Neuronal stem cell (in vitro differentiated cells): ENCODE results near the gene ANKRD44.
"Not testable (repeated sequence)": the region's sequence is repeated elsewhere in the genome, so short reads cannot be mapped to it uniquely, and the experiment has no call there.

Experiments
- DNase-seq: peaks from one replicate; pipeline ENCODE4 v3.0.0-alpha.2; 2013; ENCODE audit warnings: low spot score
- H2AFZ ChIP-seq: one replicate; pipeline ENCODE4 v1.6.1; 2013; ENCODE audit warnings: mild to moderate bottlenecking, low read length, inconsistent platforms
- H2AK5ac ChIP-seq: 2 replicates; pipeline ENCODE4 v1.6.1; 2013; ENCODE audit warnings: low read depth, mild to moderate bottlenecking, inconsistent platforms, low read length, moderate library complexity, mixed read lengths
- H2BK120ac ChIP-seq: 2 replicates; pipeline ENCODE4 v1.6.1; 2013; ENCODE audit warnings: low read depth, mild to moderate bottlenecking, inconsistent platforms, low read length, moderate library complexity, mixed read lengths
- H2BK12ac ChIP-seq: one replicate; pipeline ENCODE4 v1.6.1; 2013; ENCODE audit warnings: low read length, inconsistent platforms
- H2BK15ac ChIP-seq: 2 replicates; pipeline ENCODE4 v1.6.1; 2013; ENCODE audit warnings: mild to moderate bottlenecking, low read length, inconsistent platforms, mixed read lengths
- H2BK5ac ChIP-seq: one replicate; pipeline ENCODE4 v1.6.1; 2013; ENCODE audit warnings: inconsistent platforms, mild to moderate bottlenecking, low read length, moderate library complexity
- H3K14ac ChIP-seq: one replicate; pipeline ENCODE4 v1.6.1; 2013; ENCODE audit warnings: low read length, inconsistent platforms
- H3K18ac ChIP-seq: 2 replicates; pipeline ENCODE4 v1.6.1; 2013; ENCODE audit warnings: low read length, inconsistent platforms
- H3K23ac ChIP-seq: 2 replicates; pipeline ENCODE4 v1.6.1; 2013; ENCODE audit warnings: low read depth, mild to moderate bottlenecking, mixed read lengths, low read length, inconsistent platforms; ENCODE audit not compliant: poor library complexity
- H3K27ac ChIP-seq: replicated peaks from 3 replicates; pipeline ENCODE4 v1.5.1; 2013; ENCODE audit warnings: low read length, inconsistent platforms
- H3K27me3 ChIP-seq, 3 experiments: 2 replicates each; pipeline ENCODE4 v1.6.1; 2013; ENCODE audit warnings: low read length in 3 of 3, mild to moderate bottlenecking in 2 of 3, inconsistent platforms in 1 of 3, low read depth in 1 of 3, mixed read lengths in 1 of 3, moderate library complexity in 1 of 3; ENCODE audit not compliant: control insufficient read depth in 3 of 3, insufficient read depth in 3 of 3
- H3K36me3 ChIP-seq, 2 donors: replicated peaks in 1 of 2; 2 replicates each; pipeline ENCODE4 v1.6.1; 2013; ENCODE audit warnings: low read length in 2 of 2; ENCODE audit not compliant: control insufficient read depth in 2 of 2, insufficient read depth in 2 of 2
- H3K4ac ChIP-seq: 2 replicates; pipeline ENCODE4 v1.6.1; 2013; ENCODE audit warnings: inconsistent platforms, mild to moderate bottlenecking, low read length, moderate library complexity
- H3K4me1 ChIP-seq, 2 donors: 1 replicate in 1 of 2; 2 replicates in 1 of 2; pipeline ENCODE4 v1.6.1; 2013; ENCODE audit warnings: low read length in 2 of 2, low read depth in 1 of 2; ENCODE audit not compliant: control insufficient read depth in 2 of 2, insufficient read depth in 1 of 2
- H3K4me2 ChIP-seq: one replicate; pipeline ENCODE4 v1.6.1; 2013; ENCODE audit warnings: mild to moderate bottlenecking, low read length, inconsistent platforms; ENCODE audit not compliant: insufficient read depth, poor library complexity, severe bottlenecking
- H3K4me3 ChIP-seq, 2 donors: 2 replicates each; pipeline ENCODE4 v1.5.1; 2013; ENCODE audit warnings: low read length in 2 of 2, mild to moderate bottlenecking in 2 of 2, inconsistent platforms in 1 of 2, moderate library complexity in 1 of 2
- H3K79me1 ChIP-seq: one replicate; pipeline ENCODE4 v1.6.1; 2013; ENCODE audit warnings: low read depth, mild to moderate bottlenecking, inconsistent platforms, low read length, moderate library complexity
- H3K9ac ChIP-seq: one replicate; pipeline ENCODE4 v1.6.1; 2013; ENCODE audit warnings: mild to moderate bottlenecking, low read depth, low read length, inconsistent platforms; ENCODE audit not compliant: poor library complexity
- H3K9me3 ChIP-seq, 2 donors: replicated peaks in 1 of 2; 2 replicates each; pipeline versions ENCODE3 to v1.6.1; 2013; ENCODE audit warnings: low read length in 2 of 2, mild to moderate bottlenecking in 2 of 2, inconsistent platforms in 1 of 2, low read depth in 1 of 2, mixed read lengths in 1 of 2, moderate library complexity in 1 of 2; ENCODE audit not compliant: control insufficient read depth in 2 of 2, insufficient read depth in 1 of 2
- H4K8ac ChIP-seq: one replicate; pipeline ENCODE4 v1.6.1; 2013; ENCODE audit warnings: low read depth, mild to moderate bottlenecking, inconsistent platforms, low read length, moderate library complexity
- H4K91ac ChIP-seq: one replicate; pipeline ENCODE4 v1.6.1; 2013; ENCODE audit warnings: low read length, low read depth, mild to moderate bottlenecking, inconsistent platforms; ENCODE audit not compliant: poor library complexity
- WGBS, 2 donors: extraction: QIAGEN DNeasy Blood & Tissue Kit; methylation state at CpG; one replicate each; pipeline ENCODE4 v1.1.7; 2013; ENCODE audit warnings: missing lambda C conversion rate in 2 of 2, mixed read lengths in 1 of 2; ENCODE audit not compliant: insufficient read length in 2 of 2, insufficient replicate concordance in 1 of 2; ENCODE audit errors: extremely low coverage in 2 of 2; 5-methylcytosine and 5-hydroxymethylcytosine counted together

ANKRD44 gene

DNA sequence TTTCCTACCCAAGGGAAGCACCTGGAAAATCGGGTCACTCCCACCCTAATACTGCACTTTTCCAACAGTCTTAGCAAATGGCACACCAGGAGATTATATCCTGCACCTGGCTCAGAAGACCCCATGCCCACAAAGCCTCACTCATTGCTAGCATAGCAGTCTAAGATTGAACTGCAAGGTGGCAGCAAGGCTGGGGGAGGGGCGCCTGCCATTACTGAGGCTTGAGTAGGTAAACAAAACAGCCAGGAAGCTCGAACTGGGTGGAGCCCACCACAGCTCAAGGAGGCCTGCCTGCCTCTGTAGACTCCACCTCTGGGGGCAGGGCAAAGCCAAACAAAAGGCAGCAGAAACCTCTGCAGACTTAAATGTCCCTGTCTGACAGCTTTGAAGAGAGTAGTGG lies 248.0 kb downstream of the ANKRD44 start:
- not testable (repeated sequence) for H4K8ac ChIP-seq, H3K9me3 ChIP-seq, H2BK5ac ChIP-seq, H3K18ac ChIP-seq, H3K23ac ChIP-seq, H3K4me2 ChIP-seq, DNase-seq, H3K14ac ChIP-seq, H3K4me1 ChIP-seq, H2AFZ ChIP-seq, H3K36me3 ChIP-seq, H4K91ac ChIP-seq, H3K27me3 ChIP-seq, H3K9ac ChIP-seq, H3K79me1 ChIP-seq, H2BK120ac ChIP-seq, H2BK15ac ChIP-seq, H2AK5ac ChIP-seq, H3K4ac ChIP-seq, H3K27ac ChIP-seq, H2BK12ac ChIP-seq, H3K4me3 ChIP-seq
- WGBS, 2 donors = no CpG with 5 or more reads among the region's 3 CpGs

DNA sequence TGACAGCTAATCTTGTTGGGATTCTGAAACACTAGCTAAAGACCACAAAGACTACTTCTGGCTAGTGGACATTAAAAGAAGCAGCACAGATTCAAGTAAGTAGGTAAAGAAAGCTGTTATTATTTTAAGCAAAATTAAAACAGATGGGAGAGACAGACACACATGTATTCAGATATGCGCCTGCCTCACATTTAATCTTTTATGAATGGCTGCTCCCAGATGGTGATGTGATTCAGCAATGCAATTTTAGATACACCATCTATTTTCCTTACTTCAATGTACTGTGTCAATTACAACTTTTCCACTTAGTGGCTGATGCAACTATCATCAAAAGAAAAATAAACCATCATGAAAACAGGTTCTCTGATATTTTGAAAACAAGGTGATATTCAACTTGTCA lies 251.1 kb downstream of the ANKRD44 start:
- Histone ChIP-seq H3K4me3 (no peak overlapping the region), H4K8ac (no peak overlapping the region), H2AK5ac (no peak overlapping the region), H3K4me1 (no peaks in the 10 kb centered on the region), H3K27ac (no peak overlapping the region), H4K91ac (no peak overlapping the region), H3K27me3 (no peaks in the 10 kb centered on the region), H2AFZ (no peak overlapping the region), H3K9ac (no peak overlapping the region), H3K36me3 (no peaks in the 10 kb centered on the region), H2BK120ac (no peak overlapping the region), H3K9me3 (peaks cover 5 to 9% of the 10 kb centered on the region in 2 donors), H3K4ac (no peak overlapping the region), H2BK5ac (no peak overlapping the region), H3K4me2 (no peak overlapping the region), H2BK12ac (no peak overlapping the region), H2BK15ac (no peak overlapping the region), H3K14ac (no peak overlapping the region), H3K23ac (no peak overlapping the region), H3K18ac (no peak overlapping the region), H3K79me1 (no peaks in the 10 kb centered on the region)
- no peak for DNase-seq
- no CpG with 5 or more reads among the region's 1 CpG for WGBS, 2 donors

DNA sequence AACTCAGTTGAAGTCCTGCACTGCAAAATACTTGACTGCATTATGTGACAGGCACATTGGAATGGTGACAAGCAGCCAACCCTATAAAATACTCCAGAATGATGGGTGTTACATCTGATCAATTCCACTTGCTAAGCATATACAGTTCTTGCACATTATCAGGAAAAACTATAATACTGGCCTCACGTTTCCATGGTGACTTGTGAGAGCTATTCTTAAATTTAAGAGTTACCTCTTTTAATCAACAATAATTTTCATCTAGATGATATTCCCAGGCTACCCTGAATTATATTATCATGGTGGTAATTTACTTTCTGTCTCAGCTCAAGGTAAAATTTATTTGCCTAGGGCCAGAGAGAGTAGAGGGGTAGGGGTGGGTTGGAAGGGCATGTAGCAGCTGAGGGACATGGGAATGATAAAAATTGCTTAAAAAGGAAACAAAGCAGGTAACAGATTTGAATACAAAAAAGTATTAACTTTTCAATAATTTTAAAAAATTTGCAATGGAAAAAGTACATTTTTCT lies 251.7 kb downstream of the ANKRD44 start:
- DNase-seq = no peak

DNA sequence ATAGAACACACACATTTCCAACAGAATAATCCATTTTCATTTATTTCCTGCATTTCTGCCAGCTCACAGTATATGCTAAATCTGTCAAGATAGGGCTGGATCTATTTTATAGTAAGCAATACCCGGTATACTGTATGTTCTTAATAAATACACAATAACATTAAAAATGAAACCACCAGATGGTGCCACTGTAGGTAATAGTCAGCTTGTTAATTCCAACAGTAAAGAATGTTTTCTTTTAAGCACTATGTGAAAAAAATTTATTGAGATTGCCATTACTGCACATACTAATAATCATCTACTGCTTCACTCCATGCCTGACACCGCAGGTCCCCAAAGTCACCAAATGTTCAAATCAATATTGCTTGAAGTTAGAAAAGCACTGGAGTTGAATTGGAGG lies 252.6 kb downstream of the ANKRD44 start:
- H3K9ac ChIP-seq = no peak overlapping the region
- H2BK5ac ChIP-seq = no peak overlapping the region
- peaks cover 5 to 10% of the 10 kb centered on the region in 2 donors for H3K9me3 ChIP-seq
- H3K23ac ChIP-seq = no peak overlapping the region
- no peak overlapping the region for H2BK120ac ChIP-seq
- H3K79me1 ChIP-seq = no peaks in the 10 kb centered on the region
- H3K27me3 ChIP-seq = no peaks in the 10 kb centered on the region
- H3K27ac ChIP-seq = no peak overlapping the region
- H3K4me3 ChIP-seq = no peak overlapping the region
- no peak overlapping the region for H2AFZ ChIP-seq
- H4K8ac ChIP-seq = no peak overlapping the region
- no peak overlapping the region for H3K4ac ChIP-seq
- no peaks in the 10 kb centered on the region for H3K4me1 ChIP-seq
- no peaks in the 10 kb centered on the region for H3K36me3 ChIP-seq
- H2BK15ac ChIP-seq = no peak overlapping the region
- no CpG with 5 or more reads among the region's 2 CpGs for WGBS, 2 donors
- no peak overlapping the region for H2BK12ac ChIP-seq
- H3K4me2 ChIP-seq = no peak overlapping the region
- H3K18ac ChIP-seq = no peak overlapping the region
- H3K14ac ChIP-seq = no peak overlapping the region
- H2AK5ac ChIP-seq = no peak overlapping the region
- H4K91ac ChIP-seq = no peak overlapping the region
- DNase-seq = no peak

More for the DNA sequence above, 251.7 kb downstream of the ANKRD44 start:
- Histone ChIP-seq H3K9ac (no peak overlapping the region), H2BK120ac (no peak overlapping the region), H3K36me3 (no peaks in the 10 kb centered on the region), H2BK12ac (no peak overlapping the region), H2AK5ac (no peak overlapping the region), H3K4me2 (no peak overlapping the region), H3K18ac (no peak overlapping the region), H2AFZ (no peak overlapping the region), H3K27me3 (no peaks in the 10 kb centered on the region), H3K23ac (no peak overlapping the region), H4K8ac (no peak overlapping the region), H3K4me3 (no peak overlapping the region), H3K4me1 (no peaks in the 10 kb centered on the region), H3K4ac (no peak overlapping the region), H2BK5ac (no peak overlapping the region), H3K9me3 (peaks cover 5 to 10% of the 10 kb centered on the region in 2 donors), H3K14ac (no peak overlapping the region), H4K91ac (no peak overlapping the region), H3K79me1 (no peaks in the 10 kb centered on the region), H2BK15ac (no peak overlapping the region), H3K27ac (no peak overlapping the region)
- WGBS, 2 donors = no CpG with 5 or more reads among the region's 1 CpG
